HG03039 (cell line): Measurements from ENCODE around the gene SLC39A7.
"Not testable (repeated sequence)": the region's sequence is repeated elsewhere in the genome, so short reads cannot be mapped to it uniquely, and the experiment has no call there.

Source experiments
- ATAC-seq: cut with Tn5 transposase; IDR thresholded peaks from one replicate; pipeline ENCODE4 v1.9.1; 2021; ENCODE audit warnings: mild to moderate bottlenecking, moderate library complexity; ENCODE audit not compliant: unreplicated experiment

The SLC39A7 gene

GRCh38 chr6:33226503-33227120 lies 25.9 kb downstream of the SLC39A7 start:
- ATAC-seq, result not testable (repeated sequence)

- ATAC-seq, result no peak
Observed at GRCh38 chr6:33235221-33235634, 34.6 kb downstream of the SLC39A7 start.

GRCh38 chr6:33236328-33236727 lies 35.7 kb downstream of the SLC39A7 start:
- no peak for ATAC-seq

GRCh38 chr6:33236852-33237251 lies 36.2 kb downstream of the SLC39A7 start:
- ATAC-seq, result no peak

GRCh38 chr6:33237741-33238140 lies 37.1 kb downstream of the SLC39A7 start:
- ATAC-seq, result no peak

GRCh38 chr6:33241968-33242367 lies 41.3 kb downstream of the SLC39A7 start:
- ATAC-seq, result no peak

- ATAC-seq, result no peak
Observed at GRCh38 chr6:33243476-33243875, 42.8 kb downstream of the SLC39A7 start.

- peak; percentile 37 for ATAC-seq
Observed at GRCh38 chr6:33247977-33248642, 47.4 kb downstream of the SLC39A7 start.

GRCh38 chr6:33248643-33248931 lies 47.9 kb downstream of the SLC39A7 start:
- peak; percentile 2 for ATAC-seq

GRCh38 chr6:33248932-33249731 lies 48.5 kb downstream of the SLC39A7 start:
- peak; percentile 85 for ATAC-seq

- no peak for ATAC-seq
Observed at GRCh38 chr6:33249732-33250630, 49.3 kb downstream of the SLC39A7 start.

GRCh38 chr6:33250731-33251130 lies 50.1 kb downstream of the SLC39A7 start:
- no peak for ATAC-seq

- ATAC-seq, result no peak
Observed at GRCh38 chr6:33251395-33252012, 50.8 kb downstream of the SLC39A7 start.

- ATAC-seq, result no peak
Observed at GRCh38 chr6:33252759-33253158, 52.1 kb downstream of the SLC39A7 start.
